ENCODE results near the gene CCDC116.

DNA sequence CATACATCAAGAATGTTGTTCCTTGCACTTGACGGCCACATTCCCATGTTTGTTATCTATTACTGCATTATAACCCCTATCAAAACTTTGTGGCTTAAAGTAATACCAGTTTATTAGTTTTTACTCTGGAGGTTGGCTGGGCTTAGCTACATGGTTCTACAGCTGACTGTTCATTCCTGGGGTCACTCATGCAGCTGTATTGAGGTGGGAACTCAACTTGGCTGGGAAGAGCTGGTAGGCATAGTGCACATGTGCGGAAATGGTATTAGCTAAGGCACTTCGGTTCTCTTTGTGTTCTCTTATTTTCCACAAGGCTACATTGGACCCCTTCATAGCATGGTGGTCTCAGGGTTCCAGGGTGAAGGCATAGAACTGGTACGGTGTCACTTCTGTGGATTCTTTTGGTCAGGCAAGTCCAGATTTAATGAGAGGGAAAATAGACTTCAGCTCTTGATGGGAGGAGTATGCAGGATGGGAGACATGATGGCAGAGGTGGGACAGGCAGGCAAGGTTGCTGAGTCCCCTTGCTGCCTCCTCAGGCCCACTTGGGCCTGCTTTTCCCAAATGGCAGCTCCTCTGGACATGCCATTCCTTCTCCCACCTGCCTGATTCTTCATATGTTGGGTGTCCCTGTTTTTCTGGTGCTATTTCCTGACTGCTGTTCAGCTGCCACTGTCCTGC lies 18.9 kb upstream of the CCDC116 start:
- TF ChIP-seq, protein P1, sequence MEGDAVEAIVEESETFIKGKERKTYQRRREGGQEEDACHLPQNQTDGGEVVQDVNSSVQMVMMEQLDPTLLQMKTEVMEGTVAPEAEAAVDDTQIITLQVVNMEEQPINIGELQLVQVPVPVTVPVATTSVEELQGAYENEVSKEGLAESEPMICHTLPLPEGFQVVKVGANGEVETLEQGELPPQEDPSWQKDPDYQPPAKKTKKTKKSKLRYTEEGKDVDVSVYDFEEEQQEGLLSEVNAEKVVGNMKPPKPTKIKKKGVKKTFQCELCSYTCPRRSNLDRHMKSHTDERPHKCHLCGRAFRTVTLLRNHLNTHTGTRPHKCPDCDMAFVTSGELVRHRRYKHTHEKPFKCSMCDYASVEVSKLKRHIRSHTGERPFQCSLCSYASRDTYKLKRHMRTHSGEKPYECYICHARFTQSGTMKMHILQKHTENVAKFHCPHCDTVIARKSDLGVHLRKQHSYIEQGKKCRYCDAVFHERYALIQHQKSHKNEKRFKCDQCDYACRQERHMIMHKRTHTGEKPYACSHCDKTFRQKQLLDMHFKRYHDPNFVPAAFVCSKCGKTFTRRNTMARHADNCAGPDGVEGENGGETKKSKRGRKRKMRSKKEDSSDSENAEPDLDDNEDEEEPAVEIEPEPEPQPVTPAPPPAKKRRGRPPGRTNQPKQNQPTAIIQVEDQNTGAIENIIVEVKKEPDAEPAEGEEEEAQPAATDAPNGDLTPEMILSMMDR (IDR thresholded peaks at IDR 0.05): no peak
- TF ChIP-seq POLR2A (IDR thresholded peaks at IDR 0.05): no peak

All from upper lobe of left lung (tissue), 4 donors.